ENCODE data around the gene SCNN1A.
"Not testable (repeated sequence)": the region's sequence is repeated elsewhere in the genome, so short reads cannot be mapped to it uniquely, and the experiment has no call there.

SCNN1A gene

GRCh38 chr12:6347367-6348338 is 27.7 kb downstream of the SCNN1A start:
- no peak for DNase-seq (ENCODE audit: low spot score)

- no peak for DNase-seq (ENCODE audit: low spot score)
These were observed 28.4 kb downstream of the SCNN1A start for GRCh38 chr12:6346942-6347341.

DNA sequence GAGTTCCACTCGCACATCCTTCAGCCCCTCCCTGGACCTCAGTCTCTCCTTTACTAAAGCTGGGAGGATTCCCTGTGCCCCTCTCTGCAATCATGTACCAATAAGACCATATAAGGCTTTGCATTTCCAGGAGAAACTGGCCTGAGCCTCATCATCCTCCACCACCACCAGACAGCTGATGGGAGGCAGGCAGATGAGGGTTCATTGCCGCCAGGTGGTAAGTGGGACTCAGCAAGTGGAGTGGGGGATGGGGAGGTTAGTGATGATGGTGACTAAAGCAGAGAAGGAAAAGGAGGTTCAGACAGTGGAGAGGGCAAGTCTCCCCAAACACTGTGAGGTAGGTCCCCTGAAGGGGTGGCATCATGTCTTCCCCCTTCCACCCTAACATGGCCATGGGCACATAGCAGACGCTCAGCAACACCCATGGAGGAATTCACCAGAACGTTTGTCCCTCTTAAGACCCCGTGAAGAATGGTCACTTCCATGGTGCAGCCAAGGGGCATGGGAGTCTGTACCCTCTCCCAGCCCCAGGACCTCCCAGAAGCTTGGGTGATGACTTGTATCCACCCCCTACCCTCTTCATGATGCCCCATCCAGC is 29.0 kb downstream of the SCNN1A start:
- DNase-seq (ENCODE audit: low spot score) = no peak

- peak; percentile 68 for DNase-seq (ENCODE audit: low spot score)
These were observed 29.9 kb downstream of the SCNN1A start for GRCh38 chr12:6345319-6346091.

DNA sequence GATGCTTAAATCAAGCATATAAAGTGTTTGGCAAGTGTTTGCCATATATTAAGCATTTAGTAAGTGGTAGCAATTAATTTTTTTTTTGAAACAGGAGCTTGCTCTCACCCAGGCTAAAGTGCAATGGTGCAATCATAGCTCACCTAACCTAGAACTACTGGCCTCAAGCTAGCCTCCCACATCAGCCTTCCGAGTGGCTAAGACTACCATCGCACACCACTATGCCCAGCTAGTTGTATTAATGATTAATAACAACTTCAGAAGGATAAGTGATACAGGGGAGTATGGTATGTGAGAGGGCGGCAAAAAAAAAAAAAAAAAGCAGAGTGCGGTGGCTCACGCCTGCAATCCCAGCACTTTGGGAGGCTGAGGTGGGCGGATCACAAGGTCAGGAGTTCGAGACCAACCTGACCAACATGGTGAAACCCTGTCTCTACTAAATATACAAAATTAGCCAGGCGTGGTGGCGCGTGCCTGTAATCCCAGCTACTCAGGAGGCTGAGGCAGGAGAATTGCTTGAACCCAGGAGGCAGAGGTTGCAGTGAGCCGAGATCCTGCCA is 31.2 kb downstream of the SCNN1A start:
- not testable (repeated sequence) for DNase-seq (ENCODE audit: low spot score)

DNA sequence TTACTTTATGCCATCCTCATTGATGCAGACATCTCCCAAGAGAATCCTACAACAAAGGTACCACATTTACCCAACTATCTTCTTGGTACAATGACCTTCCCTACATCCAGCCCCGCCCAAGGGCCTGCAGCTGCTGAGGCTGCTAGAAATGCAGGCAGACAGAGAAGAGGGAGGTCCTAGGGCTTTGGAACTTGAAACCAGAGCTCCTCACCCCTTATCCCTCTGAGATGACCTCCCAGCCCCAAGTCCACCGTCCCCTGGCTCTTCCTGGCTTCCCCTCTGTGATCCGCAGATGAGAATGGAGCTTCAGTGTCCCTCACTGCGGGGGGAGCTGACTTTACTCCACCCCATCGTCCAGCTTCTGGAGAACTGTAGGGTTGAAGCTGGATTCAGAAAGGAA is 31.8 kb downstream of the SCNN1A start:
- no peak for DNase-seq (ENCODE audit: low spot score)

GRCh38 chr12:6342140-6342889 is 33.0 kb downstream of the SCNN1A start:
- no peak for DNase-seq (ENCODE audit: low spot score)

DNA sequence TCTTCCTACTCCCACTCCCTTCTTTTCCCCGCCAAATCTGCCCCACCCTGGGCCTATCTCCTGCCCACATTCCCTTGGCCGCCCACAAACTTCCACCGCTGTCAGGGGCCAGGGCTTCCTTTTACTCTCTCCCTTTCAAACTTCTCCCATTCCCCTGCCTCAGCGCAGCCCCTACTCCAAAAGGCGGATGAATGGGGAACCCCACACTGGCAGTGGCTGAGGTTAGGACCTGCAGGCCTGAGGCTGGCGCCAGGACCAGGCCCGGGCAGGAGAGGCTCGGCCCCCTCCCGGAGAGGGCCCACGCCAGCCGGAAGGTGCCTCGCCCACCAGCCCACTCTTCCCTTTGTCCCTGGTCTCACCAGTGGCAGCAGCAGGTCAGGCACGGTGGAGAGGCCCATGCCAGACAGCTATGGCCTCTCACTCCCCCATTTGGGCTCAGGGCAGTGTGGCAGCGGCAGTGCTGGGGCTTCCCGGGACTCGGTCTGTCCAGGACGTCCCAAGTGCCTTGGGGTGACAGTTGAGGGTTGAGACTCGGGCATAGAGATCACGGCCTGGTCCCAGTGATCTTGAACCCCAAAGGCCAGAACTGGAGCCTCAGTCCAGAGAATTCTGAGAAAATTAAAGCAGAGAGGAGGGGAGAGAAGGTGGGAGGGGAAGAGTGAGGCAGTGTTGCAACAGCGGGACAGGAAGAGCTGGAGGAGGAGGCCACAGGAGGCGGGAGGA is 33.8 kb downstream of the SCNN1A start, which contains the start of gene TNFRSF1A:
Gene TNFRSF1A (minus strand): TSS at position 660 of the 723 bp plus-strand sequence. CDS start 262 bp downstream, at position 398.
- DNase-seq (ENCODE audit: low spot score) = peak; percentile 49

DNA sequence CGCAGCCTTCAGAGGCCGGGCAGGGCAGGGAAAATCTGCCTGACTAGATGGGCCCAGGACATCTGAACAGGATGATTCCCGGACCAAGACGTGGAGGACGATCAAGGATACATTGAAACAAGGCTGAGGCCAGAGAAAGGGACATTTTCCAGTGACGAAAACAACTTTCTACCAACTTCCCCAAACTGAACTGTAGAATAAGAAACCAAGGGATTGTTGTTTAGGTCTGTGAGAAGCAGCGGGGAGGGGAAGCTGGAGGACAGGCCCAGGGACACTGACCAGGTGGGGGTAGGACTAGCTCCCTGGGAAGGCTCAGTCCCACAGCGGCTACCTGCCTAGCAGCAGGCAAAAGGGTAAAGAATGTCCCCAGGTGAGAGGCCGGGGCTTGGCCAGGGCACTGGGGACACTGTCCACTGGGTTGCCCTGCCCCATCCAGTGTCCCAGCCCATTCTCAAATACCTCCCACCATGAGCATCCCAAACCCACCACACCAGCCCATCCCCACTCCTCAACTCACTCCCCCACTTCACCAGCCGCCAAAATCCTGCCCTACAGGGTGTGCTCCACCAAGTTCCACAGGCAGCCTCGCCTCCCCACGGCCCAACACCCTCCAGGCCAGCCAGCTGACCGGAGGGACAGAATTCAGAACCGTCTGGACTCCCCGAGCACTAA is 34.5 kb downstream of the SCNN1A start:
- DNase-seq (ENCODE audit: low spot score) = no peak

DNA sequence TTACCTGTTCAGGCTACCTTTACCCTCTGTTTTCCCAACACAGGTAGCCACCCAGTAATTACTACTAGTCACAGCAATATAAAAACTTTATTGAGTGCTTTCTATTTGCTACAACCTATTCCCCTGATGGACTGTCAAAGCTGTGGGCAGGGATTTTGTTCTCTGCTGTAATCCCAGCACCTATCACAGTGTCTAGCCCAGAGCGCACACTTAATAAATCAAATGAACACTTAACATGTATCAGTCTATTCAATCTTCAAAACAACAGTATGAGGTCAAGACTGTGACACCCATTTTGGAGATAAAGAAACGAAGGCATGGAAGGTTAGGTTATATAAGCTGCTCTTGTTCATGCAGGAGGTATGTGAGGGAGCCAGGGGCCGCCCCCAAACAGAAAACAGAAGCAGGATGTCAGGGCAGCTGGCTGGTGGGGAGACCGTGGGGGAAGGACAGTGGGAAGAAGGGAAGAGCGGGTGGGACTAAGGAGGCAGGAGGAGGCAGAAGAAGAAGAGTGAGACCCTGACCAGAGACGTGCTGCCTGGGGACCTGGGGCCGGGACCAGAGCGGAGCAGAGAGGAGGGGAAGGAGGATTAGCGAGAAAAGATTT is 35.2 kb downstream of the SCNN1A start:
- peak; percentile 31 for DNase-seq (ENCODE audit: low spot score)

- DNase-seq (ENCODE audit: low spot score) = no peak
These were observed 36.4 kb downstream of the SCNN1A start for GRCh38 chr12:6338955-6339354.

DNA sequence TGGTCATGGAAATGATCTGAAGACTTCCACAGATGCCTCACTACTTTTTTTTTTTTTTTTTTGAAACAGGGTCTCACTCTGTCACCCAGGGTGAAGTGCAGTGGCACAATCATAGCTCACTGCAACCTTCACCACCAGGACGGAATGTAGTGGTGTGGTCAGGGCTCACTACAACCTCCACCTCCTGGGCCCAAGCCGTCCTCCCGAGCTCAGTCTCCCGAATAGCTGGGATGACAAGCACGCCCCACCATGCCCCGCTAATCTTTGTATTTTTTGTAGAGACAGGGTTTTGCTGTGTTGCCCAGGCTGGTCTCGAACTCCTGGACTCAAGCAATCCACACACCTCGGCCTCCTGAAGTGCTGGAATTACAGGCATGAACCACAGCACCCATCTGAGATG is 36.8 kb downstream of the SCNN1A start:
- not testable (repeated sequence) for DNase-seq (ENCODE audit: low spot score)

DNA sequence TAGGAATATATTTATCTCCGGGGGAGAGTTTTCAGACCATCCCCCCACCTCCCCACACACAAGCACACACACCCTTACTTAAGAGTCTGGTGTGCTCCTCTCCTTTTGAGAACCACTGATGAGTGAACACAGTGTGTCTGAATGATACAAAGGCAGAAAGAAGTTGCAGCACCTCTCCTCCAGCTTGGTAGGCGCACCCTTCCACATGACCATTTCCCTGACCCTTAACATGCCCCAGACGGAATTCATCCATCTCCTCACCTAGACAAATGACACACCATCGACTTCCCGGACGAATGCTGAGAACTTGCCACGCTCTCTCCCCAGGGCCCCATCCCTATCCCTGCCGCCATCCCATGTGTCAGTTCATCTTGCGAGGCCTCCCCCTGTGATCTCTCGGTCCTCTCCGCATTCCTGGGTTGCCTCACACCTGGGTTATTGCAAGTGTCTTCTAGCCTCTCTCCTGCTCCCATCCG is 37.4 kb downstream of the SCNN1A start:
- peak; percentile 21 for DNase-seq (ENCODE audit: low spot score)

DNA sequence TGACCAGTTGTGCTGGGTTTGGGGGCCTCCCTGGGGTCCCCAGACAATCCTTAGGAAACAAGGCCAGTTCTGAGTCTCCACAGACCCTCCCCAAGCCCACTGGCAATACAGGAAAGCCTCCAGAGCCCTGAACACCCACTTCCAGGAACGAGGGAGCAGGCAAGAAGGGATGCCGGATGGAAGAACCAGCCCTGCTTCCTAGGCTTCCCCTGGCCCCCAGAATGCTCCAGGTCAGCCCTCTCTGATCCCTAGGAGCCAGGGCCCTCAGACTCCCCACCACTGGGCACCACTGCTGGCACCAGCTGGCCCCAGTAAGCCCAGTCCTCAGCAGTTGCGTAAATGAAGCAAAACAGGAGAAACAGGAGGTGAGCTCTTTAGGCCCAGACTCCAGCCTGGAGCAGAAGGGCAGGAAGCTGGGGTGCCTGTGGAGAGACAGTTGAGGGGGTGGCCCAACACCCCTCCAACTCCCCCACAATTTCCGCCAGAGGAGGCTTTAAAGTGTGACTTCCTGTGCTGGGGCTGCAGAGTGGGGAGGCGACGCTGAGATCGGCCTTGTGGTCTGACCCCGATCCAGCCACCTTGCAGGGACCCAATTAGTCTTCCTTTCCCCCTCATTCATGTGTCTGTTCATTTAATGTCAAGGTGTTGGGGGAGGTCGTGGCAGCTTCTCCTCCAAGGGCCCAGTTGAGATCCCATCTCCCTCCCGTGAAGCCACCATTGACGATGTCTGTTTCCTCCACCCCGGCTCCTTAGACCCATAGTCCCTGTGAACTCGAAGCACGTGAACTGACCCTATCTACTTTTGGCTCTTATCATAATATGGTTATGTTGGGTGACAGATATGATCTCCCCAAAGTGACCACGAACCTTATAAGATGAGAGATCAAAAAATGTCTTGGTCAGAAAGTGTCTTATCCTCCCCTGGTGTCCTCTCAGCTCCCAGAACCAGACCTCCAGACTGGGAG is 38.2 kb downstream of the SCNN1A start:
- peak; percentile 66 for DNase-seq (ENCODE audit: low spot score)

DNA sequence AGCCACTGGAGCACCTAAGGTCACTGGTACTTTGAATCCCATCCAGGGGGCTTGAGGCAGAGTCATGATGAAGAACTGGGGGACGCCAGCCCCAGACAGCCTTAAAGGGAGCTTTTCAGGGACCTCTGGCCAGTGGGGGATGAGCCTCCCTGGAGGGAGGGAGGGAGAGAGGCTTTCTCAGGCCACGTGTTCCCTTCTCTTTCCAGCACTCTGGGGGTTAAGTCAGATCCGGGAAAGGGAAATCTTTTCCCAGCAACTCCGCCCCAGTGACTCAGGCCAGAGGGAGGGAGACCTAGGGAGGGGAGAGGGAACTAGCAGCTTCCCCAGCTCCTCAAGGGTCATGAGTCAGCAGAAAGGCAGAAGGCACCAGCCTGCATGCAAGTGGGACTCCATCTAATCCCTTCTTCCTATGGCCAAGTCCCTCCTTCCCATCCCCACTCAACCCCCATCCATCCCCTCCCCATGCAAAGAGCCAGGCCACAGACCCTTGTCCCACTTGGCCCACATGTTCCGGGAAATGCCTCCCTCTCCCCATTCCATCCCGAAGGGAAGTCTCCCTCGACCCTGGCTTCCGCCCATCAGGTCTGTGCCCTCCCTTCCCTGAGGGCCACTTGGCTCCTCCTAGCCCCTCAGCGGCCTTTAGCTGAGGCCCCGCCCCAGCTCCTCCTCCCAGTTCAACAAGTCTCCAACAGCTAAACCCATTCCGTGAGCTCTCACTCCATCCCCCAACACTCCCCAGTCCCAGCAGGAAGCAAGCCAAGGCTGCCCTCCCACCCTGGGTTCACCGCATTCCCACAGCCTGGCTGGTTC is 39.1 kb downstream of the SCNN1A start:
- DNase-seq (ENCODE audit: low spot score) = peak; percentile 55

DNA sequence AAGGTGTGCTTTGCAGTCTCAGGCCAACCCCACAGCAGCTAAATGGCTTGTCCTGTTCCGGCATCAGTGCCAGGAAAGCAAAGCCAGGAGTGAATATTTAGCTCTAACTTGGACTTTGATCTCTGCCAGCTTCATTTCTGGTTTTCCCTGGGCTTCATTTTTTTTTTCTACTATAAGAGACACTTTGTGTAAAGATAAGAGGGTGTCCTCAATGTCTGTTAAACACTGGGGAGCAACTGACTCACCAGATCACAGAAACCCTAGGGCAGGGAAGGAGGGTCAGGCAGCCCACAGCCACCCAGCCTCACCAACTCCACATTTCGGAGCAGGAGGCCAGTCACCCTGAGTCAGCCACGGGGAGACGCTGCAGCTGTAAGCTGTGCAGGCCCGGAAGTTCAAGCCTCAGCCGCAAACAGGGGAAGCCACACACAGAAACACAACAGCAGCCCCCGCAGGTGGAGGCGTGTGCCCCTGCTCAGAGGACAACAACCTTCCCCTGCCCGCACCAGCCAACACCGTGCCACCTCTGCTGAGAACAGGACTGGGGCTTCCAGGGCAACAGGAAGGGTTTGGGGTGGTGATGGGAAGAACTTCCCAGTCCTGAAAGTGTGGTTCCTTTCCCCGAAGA is 39.8 kb downstream of the SCNN1A start:
- peak; percentile 91 for DNase-seq (ENCODE audit: low spot score)

- no peak for DNase-seq (ENCODE audit: low spot score)
These were observed 40.4 kb downstream of the SCNN1A start for GRCh38 chr12:6334940-6335450.
